Ascending aorta (tissue), 2 donors: ENCODE results near the gene CCT6B. TPM values are rescaled to one million over a fixed set of nuclear protein-coding genes. Genes with fewer than 3 reads are reported as not detected.

ENCODE experiments used
- DNase-seq, 2 donors: peaks; one replicate each; pipeline ENCODE4 v3.0.0-alpha.2; 2019; ENCODE audit warnings: low spot score in 2 of 2
- H3K27ac ChIP-seq, 2 donors: fragments of 200-600 bp; sonication (generic); one replicate each; pipeline ENCODE4 v1.5.1; 2016 to 2017; ENCODE audit warnings: mild to moderate bottlenecking in 1 of 2
- H3K27me3 ChIP-seq: fragments of 200-600 bp; sonication (generic); one replicate; pipeline ENCODE4 v1.5.1; 2017
- H3K36me3 ChIP-seq, 2 donors: fragments of 200-600 bp; sonication (generic); one replicate each; pipeline ENCODE4 v1.5.1; 2016
- H3K4me1 ChIP-seq, 2 donors: fragments of 200-600 bp; sonication (generic); one replicate each; pipeline ENCODE4 v1.5.1; 2016 to 2017; ENCODE audit warnings: mild to moderate bottlenecking in 1 of 2
- H3K4me3 ChIP-seq, 2 donors: fragments of 200-600 bp; sonication (generic); one replicate each; pipeline ENCODE4 v1.5.1; 2016 to 2017; ENCODE audit warnings: mild to moderate bottlenecking in 1 of 2
- H3K9me3 ChIP-seq, 2 donors: fragments of 200-600 bp; sonication (generic); one replicate each; pipeline ENCODE4 v1.5.1; 2016
- intact Hi-C: fragments of 100-400 bp; cut with DNase I; formaldehyde crosslinking; loops from one replicate; pipeline ENCODE4 v1.15.1; 2023
- total RNA-seq: library from RNA; depleted of rRNA; stranded (reverse); fragments of >200 nt; gene quantifications from one replicate; pipeline ENCODE4 v1.1.0, GENCODE V29; 2016
- TF ChIP-seq, protein P1 (sequence below), 3 experiments: fragments of 200-600 bp in 2 of 3; fragments of 450-650 bp in 1 of 3; sonication (generic) in 2 of 3; IDR thresholded peaks; one replicate each; pipeline ENCODE4 v1.5.1; 2016 to 2019; ENCODE audit warnings: antibody characterized with exemption in 3 of 3, mild to moderate bottlenecking in 1 of 3, moderate library complexity in 1 of 3

The CCT6B gene
- total RNA-seq, 1 donor from 2014 or later, result not detected

DNA sequence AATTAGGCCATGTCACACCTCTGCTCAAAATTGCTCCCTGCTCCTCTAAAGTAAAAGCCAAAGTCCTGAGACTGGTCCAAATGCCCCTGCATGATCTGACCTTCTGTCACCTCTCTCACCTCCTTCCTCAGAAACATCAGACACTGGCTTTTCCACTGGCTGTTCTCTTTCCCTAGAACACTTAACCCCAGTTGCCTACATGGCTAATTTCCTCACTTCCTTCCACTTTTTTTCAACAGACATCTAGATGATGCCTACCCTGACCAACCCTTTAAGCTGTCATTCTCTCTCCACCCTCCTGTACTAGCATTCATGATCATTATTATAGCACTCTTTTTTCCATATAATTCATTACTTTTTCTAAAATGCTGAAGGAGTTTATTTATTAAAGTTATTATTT is 31.0 kb downstream of the CCT6B start:
- no peaks in the 10 kb centered on the region for H3K9me3 ChIP-seq
- no peak overlapping the region for H3K4me3 ChIP-seq
- no peaks in the 10 kb centered on the region for H3K36me3 ChIP-seq
- DNase-seq, result no peak
- H3K27ac ChIP-seq, result no peak overlapping the region
- H3K27me3 ChIP-seq, result no peaks in the 10 kb centered on the region
- intact Hi-C loops, result no loop called here
- H3K4me1 ChIP-seq, result no peaks in the 10 kb centered on the region
- TF ChIP-seq, protein P1, sequence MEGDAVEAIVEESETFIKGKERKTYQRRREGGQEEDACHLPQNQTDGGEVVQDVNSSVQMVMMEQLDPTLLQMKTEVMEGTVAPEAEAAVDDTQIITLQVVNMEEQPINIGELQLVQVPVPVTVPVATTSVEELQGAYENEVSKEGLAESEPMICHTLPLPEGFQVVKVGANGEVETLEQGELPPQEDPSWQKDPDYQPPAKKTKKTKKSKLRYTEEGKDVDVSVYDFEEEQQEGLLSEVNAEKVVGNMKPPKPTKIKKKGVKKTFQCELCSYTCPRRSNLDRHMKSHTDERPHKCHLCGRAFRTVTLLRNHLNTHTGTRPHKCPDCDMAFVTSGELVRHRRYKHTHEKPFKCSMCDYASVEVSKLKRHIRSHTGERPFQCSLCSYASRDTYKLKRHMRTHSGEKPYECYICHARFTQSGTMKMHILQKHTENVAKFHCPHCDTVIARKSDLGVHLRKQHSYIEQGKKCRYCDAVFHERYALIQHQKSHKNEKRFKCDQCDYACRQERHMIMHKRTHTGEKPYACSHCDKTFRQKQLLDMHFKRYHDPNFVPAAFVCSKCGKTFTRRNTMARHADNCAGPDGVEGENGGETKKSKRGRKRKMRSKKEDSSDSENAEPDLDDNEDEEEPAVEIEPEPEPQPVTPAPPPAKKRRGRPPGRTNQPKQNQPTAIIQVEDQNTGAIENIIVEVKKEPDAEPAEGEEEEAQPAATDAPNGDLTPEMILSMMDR (IDR thresholded peaks at IDR 0.05), result no peak

DNA sequence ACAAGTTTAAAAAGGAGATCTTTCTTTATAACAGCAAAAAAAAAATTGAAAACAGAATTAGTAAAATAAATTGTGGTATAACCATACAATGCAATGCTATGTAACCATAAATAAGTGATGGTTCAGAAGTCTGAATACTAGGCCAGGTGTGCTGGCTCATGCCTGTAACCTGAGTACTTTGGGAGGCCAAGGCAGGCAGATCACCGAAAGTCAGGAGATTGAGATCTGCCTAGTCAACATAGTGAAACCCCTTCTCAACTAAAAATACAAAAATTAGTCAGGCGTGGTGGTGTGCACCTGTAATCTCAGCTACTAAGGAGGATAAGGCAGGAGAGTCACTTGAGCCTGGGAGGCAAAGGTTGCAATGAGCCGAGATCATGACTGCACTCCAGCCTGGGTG is 34.6 kb downstream of the CCT6B start:
- no peaks in the 10 kb centered on the region for H3K4me1 ChIP-seq
- intact Hi-C loops, result no loop called here
- no peak for DNase-seq
- H3K27ac ChIP-seq, result no peak overlapping the region
- TF ChIP-seq, protein P1 (IDR thresholded peaks at IDR 0.05), result no peak
- no peaks in the 10 kb centered on the region for H3K36me3 ChIP-seq
- H3K9me3 ChIP-seq, result no peaks in the 10 kb centered on the region
- no peak overlapping the region for H3K4me3 ChIP-seq
- no peaks in the 10 kb centered on the region for H3K27me3 ChIP-seq

DNA sequence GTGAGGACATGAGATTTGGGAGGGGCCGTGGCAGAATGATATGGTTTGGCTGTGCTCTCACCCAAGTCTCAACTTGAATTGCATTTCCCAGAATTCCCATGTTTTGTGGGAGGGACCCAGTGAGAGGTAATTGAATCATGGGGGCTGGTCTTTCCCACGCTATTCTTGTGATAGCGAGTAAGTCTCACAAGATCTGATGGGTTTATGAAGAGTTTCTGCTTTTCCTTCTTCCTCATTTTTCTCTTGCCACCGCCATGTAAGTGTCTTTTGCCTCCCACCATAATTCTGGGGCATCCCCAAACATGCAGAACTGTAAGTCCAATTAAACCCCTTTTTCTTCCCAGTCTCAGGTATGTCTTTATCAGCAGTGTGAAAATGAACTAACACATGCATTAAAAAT is 40.6 kb downstream of the CCT6B start:
- TF ChIP-seq, protein P1 (IDR thresholded peaks at IDR 0.05), result no peak
- DNase-seq, result no peak
- H3K4me3 ChIP-seq, result no peak overlapping the region
- intact Hi-C loops, result no loop called here
- H3K9me3 ChIP-seq, result no peaks in the 10 kb centered on the region
- H3K27me3 ChIP-seq, result no peaks in the 10 kb centered on the region
- no peaks in the 10 kb centered on the region for H3K36me3 ChIP-seq
- no peaks in the 10 kb centered on the region for H3K4me1 ChIP-seq
- no peak overlapping the region for H3K27ac ChIP-seq

DNA sequence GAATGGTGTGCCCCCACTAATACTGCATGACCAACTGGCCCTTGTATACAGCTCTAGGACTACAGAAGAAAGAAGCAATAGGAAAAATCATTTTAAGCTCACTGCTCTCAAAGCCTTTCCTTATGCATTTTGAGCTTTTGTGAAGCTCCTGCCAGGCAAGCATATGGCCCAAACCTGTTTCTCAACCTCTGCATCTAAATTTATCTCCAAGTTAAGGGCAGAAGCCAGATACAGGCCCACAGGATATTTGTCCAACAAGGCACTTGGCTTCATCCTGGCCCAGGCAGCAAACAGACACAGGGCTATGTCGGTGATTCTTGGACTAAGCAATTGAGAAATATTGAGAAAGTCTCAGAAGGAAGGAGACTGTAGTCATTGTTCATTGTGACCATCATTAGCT is 43.9 kb downstream of the CCT6B start:
- TF ChIP-seq, protein P1 (IDR thresholded peaks at IDR 0.05), result no peak
- intact Hi-C loops, result no loop called here

GRCh38 chr17:34916120-34916519 is 45.1 kb downstream of the CCT6B start:
- no peaks in the 10 kb centered on the region for H3K4me1 ChIP-seq
- DNase-seq, result no peak
- no peak overlapping the region for H3K27ac ChIP-seq
- no peaks in the 10 kb centered on the region for H3K36me3 ChIP-seq
- TF ChIP-seq, protein P1 (IDR thresholded peaks at IDR 0.05), result no peak
- H3K4me3 ChIP-seq, result no peak overlapping the region
- no peaks in the 10 kb centered on the region for H3K27me3 ChIP-seq
- no peaks in the 10 kb centered on the region for H3K9me3 ChIP-seq
- intact Hi-C loops, result no loop called here

More for the DNA sequence above, 43.9 kb downstream of the CCT6B start:
- H3K4me1 ChIP-seq, result no peaks in the 10 kb centered on the region
- H3K27me3 ChIP-seq, result no peaks in the 10 kb centered on the region
- DNase-seq, result no peak
- H3K36me3 ChIP-seq, result no peaks in the 10 kb centered on the region
- H3K27ac ChIP-seq, result no peak overlapping the region
- H3K9me3 ChIP-seq, result no peaks in the 10 kb centered on the region
- no peak overlapping the region for H3K4me3 ChIP-seq

GRCh38 chr17:34913001-34913400 is 48.3 kb downstream of the CCT6B start:
- TF ChIP-seq, protein P1 (IDR thresholded peaks at IDR 0.05), result no peak
- H3K27me3 ChIP-seq, result no peaks in the 10 kb centered on the region
- no peak for DNase-seq
- H3K36me3 ChIP-seq, result no peaks in the 10 kb centered on the region
- intact Hi-C loops, result no loop called here
- no peaks in the 10 kb centered on the region for H3K9me3 ChIP-seq
- H3K27ac ChIP-seq, result no peak overlapping the region
- H3K4me1 ChIP-seq, result no peaks in the 10 kb centered on the region
- no peak overlapping the region for H3K4me3 ChIP-seq
